H1 (cell line): ENCODE measurements around the gene HIVEP3. TPM values are rescaled to one million over a fixed set of nuclear protein-coding genes. Genes with fewer than 3 reads are reported as not detected.

ENCODE experiments used
- CTCF ChIA-PET: fragments of 300-600 bp; sonication (Branson Sonifier 250); formaldehyde crosslinking; loops from one replicate; lab custom pipeline; 2021; ENCODE audit not compliant: partially characterized antibody; lab: Charles Lee
- POLR2A ChIA-PET: fragments of 300-600 bp; sonication (Branson Sonifier 250); formaldehyde crosslinking; loops from one replicate; lab custom pipeline; 2021; ENCODE audit warnings: inconsistent platforms; ENCODE audit not compliant: partially characterized antibody; lab: Charles Lee
- DNase-seq, 2 experiments: peaks; one replicate each; pipeline versions ENCODE4 v3.0.0 to v3.0.0-alpha.2; 2010 to 2022; ENCODE audit warnings: low spot score in 2 of 2, low read depth in 1 of 2, mixed read lengths in 1 of 2
- FAIRE-seq: peaks from 2 replicates; lab custom pipeline; 2011; peaks lifted over from hg19 to GRCh38; lab: Jason Lieb, UNC
- H2AFZ ChIP-seq: 2 replicates; pipeline ENCODE4 v1.8.1; 2012; ENCODE audit warnings: low read length, inconsistent platforms
- H2AK5ac ChIP-seq: 2 replicates; pipeline ENCODE4 v1.6.1; 2013; ENCODE audit warnings: low read depth, low read length
- H2BK120ac ChIP-seq: replicated peaks from 2 replicates; pipeline ENCODE3; 2013; ENCODE audit warnings: low read depth, low read length, inconsistent platforms
- H2BK12ac ChIP-seq: 2 replicates; pipeline ENCODE4 v1.6.1; 2013; ENCODE audit warnings: low read depth, low read length
- H2BK15ac ChIP-seq: 2 replicates; pipeline ENCODE4 v1.6.1; 2013; ENCODE audit warnings: low read length
- H2BK20ac ChIP-seq: 2 replicates; pipeline ENCODE4 v1.6.1; 2013; ENCODE audit warnings: low read length
- H2BK5ac ChIP-seq: 2 replicates; pipeline ENCODE4 v1.6.1; 2013; ENCODE audit warnings: low read depth, low read length
- H3K14ac ChIP-seq: 2 replicates; pipeline ENCODE4 v1.6.1; 2013; ENCODE audit warnings: inconsistent platforms; ENCODE audit not compliant: insufficient read length
- H3K18ac ChIP-seq: 2 replicates; pipeline ENCODE4 v1.6.1; 2013; ENCODE audit warnings: low read length; ENCODE audit errors: extremely low read depth
- H3K23ac ChIP-seq: 2 replicates; pipeline ENCODE4 v1.6.1; 2013; ENCODE audit warnings: inconsistent platforms; ENCODE audit not compliant: insufficient read length
- H3K23me2 ChIP-seq: 2 replicates; pipeline ENCODE4 v1.6.1; 2013; ENCODE audit warnings: low read depth, low read length
- H3K27ac ChIP-seq: 2 replicates; pipeline ENCODE4 v1.6.1; 2011; ENCODE audit warnings: low read depth, low read length, inconsistent platforms
- H3K27me3 ChIP-seq, 4 experiments: replicated peaks in 1 of 4; 1 replicate in 1 of 4; 2 replicates in 3 of 4; pipeline versions ENCODE4 v1.6.1 to v1.8.1; 2011 to 2013; ENCODE audit warnings: low read length in 3 of 4, mild to moderate bottlenecking in 3 of 4, inconsistent platforms in 2 of 4, mixed read lengths in 2 of 4, moderate library complexity in 1 of 4; ENCODE audit not compliant: control insufficient read depth in 3 of 4, insufficient read depth in 3 of 4; ENCODE audit errors: extremely low read depth in 1 of 4
- H3K36me3 ChIP-seq, 4 experiments: 2 replicates each; pipeline versions ENCODE4 v1.6.1 to v1.8.1; 2011 to 2013; ENCODE audit warnings: mild to moderate bottlenecking in 4 of 4, low read length in 3 of 4, moderate library complexity in 2 of 4, control low read depth in 1 of 4, inconsistent platforms in 1 of 4; ENCODE audit not compliant: insufficient read depth in 4 of 4, control insufficient read depth in 2 of 4
- H3K4ac ChIP-seq: replicated peaks from 2 replicates; pipeline ENCODE3; 2013; ENCODE audit warnings: low read length, low read depth, mixed read lengths, inconsistent platforms; ENCODE audit not compliant: insufficient read length
- H3K4me1 ChIP-seq, 4 experiments: replicated peaks in 1 of 4; 1 replicate in 1 of 4; 2 replicates in 3 of 4; pipeline versions ENCODE4 v1.6.1 to v1.8.1; 2011 to 2013; ENCODE audit warnings: low read length in 3 of 4, inconsistent platforms in 2 of 4, mixed read lengths in 1 of 4; ENCODE audit not compliant: insufficient read depth in 4 of 4, control insufficient read depth in 3 of 4
- H3K4me2 ChIP-seq, 2 experiments: 2 replicates each; pipeline versions ENCODE4 v1.6.1 to v1.8.1; 2011 to 2013; ENCODE audit warnings: low read depth in 2 of 2, low read length in 2 of 2, control low read depth in 1 of 2, inconsistent platforms in 1 of 2, mild to moderate bottlenecking in 1 of 2; ENCODE audit not compliant: insufficient read depth in 1 of 2
- H3K4me3 ChIP-seq, 4 experiments: fragments of 200-600, 300-600 bp in 1 of 4; sonication (generic), shearing (Covaris generic), sonication (Bioruptor Twin) in 1 of 4; 2 replicates each; pipeline versions ENCODE4 v1.5.1 to v1.8.1; 2011 to 2016; ENCODE audit warnings: low read length in 4 of 4, low read depth in 3 of 4, control low read depth in 2 of 4, inconsistent platforms in 2 of 4, mild to moderate bottlenecking in 2 of 4, mixed read lengths in 1 of 4, moderate library complexity in 1 of 4; ENCODE audit not compliant: insufficient read depth in 2 of 4; ENCODE audit errors: extremely low read depth in 1 of 4
- H3K56ac ChIP-seq: replicated peaks from 2 replicates; pipeline ENCODE3; 2013; ENCODE audit warnings: low read depth, mild to moderate bottlenecking, mixed read lengths, low read length, inconsistent platforms; ENCODE audit not compliant: insufficient read length
- H3K79me1 ChIP-seq: 2 replicates; pipeline ENCODE4 v1.6.1; 2013; ENCODE audit warnings: low read depth, low read length, control low read depth
- H3K79me2 ChIP-seq, 2 experiments: 2 replicates each; pipeline versions ENCODE4 v1.6.1 to v1.8.1; 2012 to 2013; ENCODE audit warnings: low read length in 2 of 2, mild to moderate bottlenecking in 2 of 2, inconsistent platforms in 1 of 2; ENCODE audit not compliant: insufficient read depth in 2 of 2, control insufficient read depth in 1 of 2
- H3K9ac ChIP-seq, 4 experiments: replicated peaks in 1 of 4; 1 replicate in 1 of 4; 2 replicates in 3 of 4; pipeline versions ENCODE4 v1.6.1 to v1.8.1; 2011 to 2013; ENCODE audit warnings: low read depth in 3 of 4, low read length in 3 of 4, control low read depth in 2 of 4, mild to moderate bottlenecking in 2 of 4, moderate library complexity in 2 of 4, inconsistent platforms in 1 of 4; ENCODE audit errors: extremely low read depth in 1 of 4
- H3K9me3 ChIP-seq, 2 experiments: 2 replicates each; pipeline versions ENCODE4 v1.6.1 to v1.8.1; 2012 to 2013; ENCODE audit warnings: mild to moderate bottlenecking in 2 of 2, moderate library complexity in 2 of 2, control low read depth in 1 of 2, inconsistent platforms in 1 of 2, low read depth in 1 of 2, low read length in 1 of 2, mixed read lengths in 1 of 2; ENCODE audit not compliant: insufficient read depth in 2 of 2
- H4K20me1 ChIP-seq, 2 experiments: replicated peaks in 1 of 2; 2 replicates each; pipeline versions ENCODE3 to v1.8.1; 2011 to 2013; ENCODE audit warnings: inconsistent platforms in 2 of 2, low read length in 2 of 2, mild to moderate bottlenecking in 1 of 2; ENCODE audit not compliant: insufficient read depth in 2 of 2, control insufficient read depth in 1 of 2
- H4K5ac ChIP-seq: 2 replicates; pipeline ENCODE4 v1.6.1; 2013; ENCODE audit warnings: low read length, low read depth, mixed read lengths, inconsistent platforms; ENCODE audit not compliant: insufficient read length
- H4K8ac ChIP-seq: 2 replicates; pipeline ENCODE4 v1.8.0; 2013; ENCODE audit warnings: mild to moderate bottlenecking, moderate library complexity, low read length, inconsistent platforms; ENCODE audit not compliant: insufficient read depth; ENCODE audit errors: extremely low read depth
- H4K91ac ChIP-seq: replicated peaks from 2 replicates; pipeline ENCODE3; 2013; ENCODE audit warnings: low read length, mixed read lengths, inconsistent platforms; ENCODE audit not compliant: insufficient read length
- CEBPB ChIP-seq: IDR thresholded peaks from 2 replicates; pipeline ENCODE4 v1.6.1; 2012; ENCODE audit warnings: low read depth, low read length
- TEAD4 ChIP-seq: IDR thresholded peaks from 2 replicates; pipeline ENCODE4 v1.6.1; 2012; ENCODE audit warnings: low read depth, low read length, inconsistent platforms, mixed read lengths
- WGBS, 2 experiments: shearing (Covaris generic) in 1 of 2; methylation state at CpG; one replicate each; pipeline versions ENCODE4 v1.1.6 to v1.1.7; 2013 to 2015; ENCODE audit warnings: low lambda C conversion rate in 2 of 2, mixed read lengths in 2 of 2, inconsistent platforms in 1 of 2, low coverage in 1 of 2, missing lambda C conversion rate in 1 of 2; ENCODE audit not compliant: insufficient replicate concordance in 2 of 2, insufficient coverage in 1 of 2, insufficient read length in 1 of 2; ENCODE audit errors: extremely low coverage in 1 of 2, missing lambda C conversion rate in 1 of 2; 5-methylcytosine and 5-hydroxymethylcytosine counted together
- polyA plus RNA-seq, 7 experiments: library from polyadenylated mRNA; depleted of rRNA in 3 of 7; stranded (reverse) in 5 of 7; unstranded in 2 of 7; fragments of >200 nt in 5 of 7; fragments of 200-250 nt in 2 of 7; gene quantifications; 1 replicate in 5 of 7; 2 replicates in 1 of 7; 4 replicates in 1 of 7; pipeline versions ENCODE4 v1.2.1 to v1.2.3, GENCODE V29; 2011 to 2013; ENCODE audit warnings: missing spikeins in 2 of 7, mixed read lengths in 2 of 7
- total RNA-seq: library from RNA; stranded (reverse); fragmentation: NEBNext Ultra II Directional; extraction: Animal tissue kit (Norgen Biotek cat#: 25700); gene quantifications from 2 replicates; pipeline ENCODE4 v1.2.1, GENCODE V29; 2021
- TF ChIP-seq, protein P1 (sequence below): IDR thresholded peaks from 2 replicates; pipeline ENCODE4 v1.6.1; 2012; ENCODE audit warnings: low read length, inconsistent platforms
- TF ChIP-seq, protein P2 (sequence below): IDR thresholded peaks from 2 replicates; pipeline ENCODE4 v1.6.1; 2012; ENCODE audit warnings: inconsistent platforms

The HIVEP3 gene
- total and polyA plus RNA-seq, 2 of the 8 experiments (the other 6 are each of a cell fraction or from before 2014, with no cell fraction given): 0.24 to 0.69 TPM

DNA sequence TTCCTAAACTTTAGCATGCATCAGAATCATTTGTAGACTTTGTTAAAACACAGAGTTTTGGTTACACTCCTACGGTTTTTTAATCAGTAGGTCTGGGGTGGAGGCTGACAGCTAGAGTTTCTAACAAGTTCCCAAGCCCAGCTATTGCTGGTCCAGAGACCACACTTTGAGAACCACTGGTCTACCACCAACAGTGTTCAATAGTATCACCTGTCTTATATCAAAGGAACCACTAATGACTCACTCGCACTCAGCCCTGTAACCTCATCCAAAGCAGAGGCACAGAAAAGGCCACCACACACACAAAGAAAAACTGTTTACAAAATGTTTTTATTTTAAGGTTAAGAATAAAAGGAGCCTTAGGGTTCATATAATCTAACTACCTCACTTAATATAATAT lies 68.7 kb downstream of the HIVEP3 start:
- no peaks in the 10 kb centered on the region for H3K79me2 ChIP-seq
- FAIRE-seq (no peak), DNase-seq (no peak)
- H3K4ac ChIP-seq: no peak overlapping the region
- no peak overlapping the region for H2AK5ac ChIP-seq
- H3K18ac ChIP-seq: no peak overlapping the region
- H2BK120ac ChIP-seq: no peak overlapping the region
- 77% methylated on average over 2 of the region's 2 CpGs; no CpG with 5 or more reads in 1 of the 2 experiments for WGBS, 2 experiments
- H3K56ac ChIP-seq: no peak overlapping the region
- no peaks in the 10 kb centered on the region for H3K36me3 ChIP-seq
- no peak overlapping the region for H4K5ac ChIP-seq
- no peak overlapping the region for H3K14ac ChIP-seq
- no peak overlapping the region for H2AFZ ChIP-seq
- CTCF ChIA-PET: no interaction called here
- H3K23me2 ChIP-seq: no peaks in the 10 kb centered on the region
- no peak overlapping the region for H3K4me3 ChIP-seq
- H4K91ac ChIP-seq: no peak overlapping the region
- H2BK15ac ChIP-seq: no peak overlapping the region
- H3K23ac ChIP-seq: no peak overlapping the region
- TF ChIP-seq, protein P1, sequence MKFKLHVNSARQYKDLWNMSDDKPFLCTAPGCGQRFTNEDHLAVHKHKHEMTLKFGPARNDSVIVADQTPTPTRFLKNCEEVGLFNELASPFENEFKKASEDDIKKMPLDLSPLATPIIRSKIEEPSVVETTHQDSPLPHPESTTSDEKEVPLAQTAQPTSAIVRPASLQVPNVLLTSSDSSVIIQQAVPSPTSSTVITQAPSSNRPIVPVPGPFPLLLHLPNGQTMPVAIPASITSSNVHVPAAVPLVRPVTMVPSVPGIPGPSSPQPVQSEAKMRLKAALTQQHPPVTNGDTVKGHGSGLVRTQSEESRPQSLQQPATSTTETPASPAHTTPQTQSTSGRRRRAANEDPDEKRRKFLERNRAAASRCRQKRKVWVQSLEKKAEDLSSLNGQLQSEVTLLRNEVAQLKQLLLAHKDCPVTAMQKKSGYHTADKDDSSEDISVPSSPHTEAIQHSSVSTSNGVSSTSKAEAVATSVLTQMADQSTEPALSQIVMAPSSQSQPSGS: no peak
- no peak for TF ChIP-seq CEBPB
- no peak for TF ChIP-seq TEAD4
- TF ChIP-seq, protein P2, sequence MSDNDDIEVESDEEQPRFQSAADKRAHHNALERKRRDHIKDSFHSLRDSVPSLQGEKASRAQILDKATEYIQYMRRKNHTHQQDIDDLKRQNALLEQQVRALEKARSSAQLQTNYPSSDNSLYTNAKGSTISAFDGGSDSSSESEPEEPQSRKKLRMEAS: no peak
- no peaks in the 10 kb centered on the region for H3K27me3 ChIP-seq
- no peak overlapping the region for H2BK12ac ChIP-seq
- H4K8ac ChIP-seq: no peak overlapping the region
- H2BK5ac ChIP-seq: no peak overlapping the region
- H2BK20ac ChIP-seq: no peak overlapping the region
- H3K9ac ChIP-seq: no peak overlapping the region
- no peaks in the 10 kb centered on the region for H3K9me3 ChIP-seq
- H4K20me1 ChIP-seq: no peaks in the 10 kb centered on the region
- no peaks in the 10 kb centered on the region for H3K79me1 ChIP-seq
- no peaks in the 10 kb centered on the region; a peak in 1 of 7 replicates for H3K4me1 ChIP-seq
- POLR2A ChIA-PET: interaction anchor here (0.6 kb wide), 1 partner anchor 20 kb away, joined by 7 read pairs; no protein-coding TSS in a partner anchor
- no peak overlapping the region for H3K4me2 ChIP-seq
- H3K27ac ChIP-seq: no peak overlapping the region
